ENCODE data around the gene RAD23B. TPM values are rescaled to one million over a fixed set of nuclear protein-coding genes. Genes with fewer than 3 reads are reported as not detected.

Gene RAD23B
- total and polyA plus RNA-seq, 8 donors: 19.5 to 81.2 (median 65.3) TPM

GRCh38 chr9:107308461-107308860, 25.4 kb downstream of the RAD23B start:
- DNase-seq (no peak), ATAC-seq (no peak), FAIRE-seq (no peak)
- H3K4me3 ChIP-seq: no peak overlapping the region
- no peaks in the 10 kb centered on the region for H3K9me3 ChIP-seq
- H3K36me3 ChIP-seq: peaks cover 0 to 60% (median 12%) of the 10 kb centered on the region in 3 donors
- no peak for TF ChIP-seq CTCF (IDR thresholded peaks at IDR 0.05)
- H3K27me3 ChIP-seq: no peaks in the 10 kb centered on the region
- peaks cover 0 to 6% (median 3%) of the 10 kb centered on the region in 3 donors for H3K4me1 ChIP-seq
- 0 to 71% methylated on average over 1 of the region's 1 CpG for WGBS, 2 donors
- intact Hi-C loops (cut with DNase I): no loop called here
- H3K27ac ChIP-seq: no peak overlapping the region

GRCh38 chr9:107309271-107309670, 26.2 kb downstream of the RAD23B start:
- 92 to 97% methylated on average over 5 of the region's 5 CpGs for WGBS, 2 donors
- peaks cover 0 to 62% (median 12%) of the 10 kb centered on the region in 3 donors for H3K36me3 ChIP-seq
- DNase-seq (no peak), ATAC-seq (no peak), FAIRE-seq (no peak)
- no peaks in the 10 kb centered on the region for H3K27me3 ChIP-seq
- H3K4me3 ChIP-seq: no peak overlapping the region
- no peaks in the 10 kb centered on the region for H3K9me3 ChIP-seq
- intact Hi-C loops (cut with DNase I): no loop called here
- H3K27ac ChIP-seq: no peak overlapping the region
- H3K4me1 ChIP-seq: peaks cover 0 to 6% (median 3%) of the 10 kb centered on the region in 3 donors
- no peak for TF ChIP-seq CTCF (IDR thresholded peaks at IDR 0.05)

GRCh38 chr9:107312376-107313050, 29.4 kb downstream of the RAD23B start:
- no peaks in the 10 kb centered on the region for H3K27me3 ChIP-seq
- intact Hi-C loops (cut with DNase I): no loop called here
- peaks cover 0 to 9% (median 3%) of the 10 kb centered on the region in 3 donors for H3K4me1 ChIP-seq
- ATAC-seq: no peak
- no peaks in the 10 kb centered on the region for H3K9me3 ChIP-seq
- no peak overlapping the region for H3K27ac ChIP-seq
- peaks cover 0 to 50% (median 18%) of the 10 kb centered on the region in 3 donors for H3K36me3 ChIP-seq
- FAIRE-seq: no peak
- H3K4me3 ChIP-seq: no peak overlapping the region
- 85 to 87% methylated on average over 8 of the region's 8 CpGs for WGBS, 2 donors
- TF ChIP-seq CTCF (IDR thresholded peaks at IDR 0.05): no peak
- no peak for DNase-seq

- H3K4me3 ChIP-seq: no peak overlapping the region
- WGBS, 2 donors: 97 to 100% methylated on average over 1 of the region's 1 CpG
- FAIRE-seq (no peak), DNase-seq (no peak), ATAC-seq (no peak)
- H3K27ac ChIP-seq: no peak overlapping the region
- H3K27me3 ChIP-seq: no peaks in the 10 kb centered on the region
- H3K36me3 ChIP-seq: peaks cover 0 to 41% (median 14%) of the 10 kb centered on the region in 3 donors
- TF ChIP-seq CTCF (IDR thresholded peaks at IDR 0.05): no peak
- peaks cover 0 to 5% (median 3%) of the 10 kb centered on the region in 3 donors for H3K4me1 ChIP-seq
- no peaks in the 10 kb centered on the region for H3K9me3 ChIP-seq
- intact Hi-C loops (cut with DNase I): no loop called here
Observed at GRCh38 chr9:107313555-107314096, 30.5 kb downstream of the RAD23B start.

GRCh38 chr9:107314763-107315162, 31.7 kb downstream of the RAD23B start:
- peaks cover 0 to 40% (median 12%) of the 10 kb centered on the region in 3 donors for H3K36me3 ChIP-seq
- ATAC-seq: no peak
- no peaks in the 10 kb centered on the region for H3K9me3 ChIP-seq
- FAIRE-seq: no peak
- no peak for DNase-seq
- 94 to 100% methylated on average over 1 of the region's 1 CpG for whole genome bisulfite sequencing, 2 donors
- H3K4me3 ChIP-seq: no peak overlapping the region
- H3K27me3 ChIP-seq: no peaks in the 10 kb centered on the region
- H3K27ac ChIP-seq: no peak overlapping the region
- intact Hi-C loops (cut with DNase I): no loop called here
- peaks cover 0 to 3% (median 3%) of the 10 kb centered on the region in 3 donors for H3K4me1 ChIP-seq
- no peak for TF ChIP-seq CTCF (IDR thresholded peaks at IDR 0.05)

Data from pancreas (tissue), 10 donors.